Upper lobe of left lung (tissue), 6 donors: Measurements from ENCODE around the gene SPATA31D1. TPM values are rescaled to one million over a fixed set of nuclear protein-coding genes. Genes with fewer than 3 reads are reported as not detected.

Source experiments
- ATAC-seq, 2 donors: fragments of 200-7000 bp; cut with Tn5 transposase; one replicate each; pipeline ENCODE4 v1.9.1; 2022; ENCODE audit warnings: mild to moderate bottlenecking in 2 of 2, moderate library complexity in 2 of 2; ENCODE audit not compliant: low FRiP score in 2 of 2
- DNase-seq, 2 donors: peaks; one replicate each; pipeline ENCODE4 v3.0.0-alpha.2; 2019 to 2020
- H3K27ac ChIP-seq, 4 donors: fragments of 200-600 bp; sonication (generic); one replicate each; pipeline ENCODE4 v1.5.1; 2016 to 2019
- H3K27me3 ChIP-seq, 4 donors: fragments of 200-600 bp; sonication (generic); one replicate each; pipeline ENCODE4 v1.5.1; 2017 to 2019
- H3K36me3 ChIP-seq, 4 donors: fragments of 200-600 bp; sonication (generic); one replicate each; pipeline ENCODE4 v1.5.1; 2016 to 2019
- H3K4me1 ChIP-seq, 4 donors: fragments of 200-600 bp; sonication (generic); one replicate each; pipeline ENCODE4 v1.5.1; 2018 to 2019
- H3K4me3 ChIP-seq, 4 donors: fragments of 200-600 bp; sonication (generic); one replicate each; pipeline ENCODE4 v1.5.1; 2017 to 2019; ENCODE audit warnings: mild to moderate bottlenecking in 2 of 4, moderate library complexity in 1 of 4
- H3K9me3 ChIP-seq, 4 donors: fragments of 200-600 bp; sonication (generic); one replicate each; pipeline ENCODE4 v1.5.1; 2018 to 2019
- EP300 ChIP-seq, 4 donors: sonication (generic); formaldehyde crosslinking; IDR thresholded peaks; one replicate each; pipeline ENCODE4 v1.5.1; 2017; ENCODE audit warnings: antibody characterized with exemption in 4 of 4, control low read depth in 2 of 4
- POLR2A ChIP-seq, 4 donors: fragments of 450-650 bp; IDR thresholded peaks; one replicate each; pipeline ENCODE4 v1.5.1; 2016 to 2017; ENCODE audit warnings: antibody characterized with exemption in 4 of 4, mild to moderate bottlenecking in 2 of 4
- POLR2AphosphoS5 ChIP-seq, 2 donors: sonication (generic); formaldehyde crosslinking; IDR thresholded peaks; one replicate each; pipeline ENCODE4 v1.5.1; 2017; ENCODE audit warnings: antibody characterized with exemption in 2 of 2
- WGBS, 2 donors: methylation state at CpG; one replicate each; pipeline ENCODE4 v1.1.5; 2017 to 2018; 5-methylcytosine and 5-hydroxymethylcytosine counted together
- total RNA-seq, 6 donors: library from RNA; depleted of rRNA in 4 of 6; stranded (reverse); fragments of >200 nt in 4 of 6; gene quantifications; one replicate each; pipeline versions ENCODE4 v1.1.0 to v1.2.1, GENCODE V29; 2016 to 2021
- TF ChIP-seq, protein P1 (sequence below), 6 experiments: fragments of 450-650 bp in 4 of 6; fragments of 200-600 bp in 2 of 6; sonication (generic) in 2 of 6; IDR thresholded peaks; one replicate each; pipeline ENCODE4 v1.5.1; 2016 to 2019; ENCODE audit warnings: antibody characterized with exemption in 6 of 6
- donor health status: DM: no; HTN: no; CAD: no; lungs with moderate emphysema.
- donor health status: DM: no; HTN: yes; CAD: no; lungs with severe emphysema.

Gene SPATA31D1
- total RNA-seq, 6 donors from 2014 or later: not detected

DNA sequence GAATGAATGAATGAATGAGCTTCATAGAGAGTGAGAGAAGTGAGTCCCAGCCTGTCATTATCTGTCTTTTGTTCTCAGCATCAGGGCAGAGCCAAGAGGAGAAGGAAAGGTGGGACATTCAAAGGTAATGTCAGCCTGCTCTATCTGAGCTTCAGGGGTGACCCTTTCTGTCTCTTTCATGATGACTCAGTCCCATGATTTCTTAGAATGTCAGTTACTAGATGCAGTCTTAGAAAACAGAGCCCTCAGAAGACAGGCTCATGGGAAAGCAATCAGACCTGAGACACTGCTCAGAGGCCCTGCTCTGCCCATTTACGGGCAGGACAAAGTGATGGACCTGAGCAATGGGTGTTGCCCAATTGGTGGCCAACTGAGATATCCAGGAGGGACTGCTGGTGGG, 1.1 kb downstream of the SPATA31D1 start:
- Histone ChIP-seq H3K4me1 (no peaks in the 10 kb centered on the region), H3K36me3 (no peaks in the 10 kb centered on the region), H3K27me3 (no peaks in the 10 kb centered on the region), H3K9me3 (no peaks in the 10 kb centered on the region), H3K4me3 (no peak overlapping the region), H3K27ac (no peak overlapping the region)
- DNase-seq (no peak), ATAC-seq (no peak)
- no peak for TF ChIP-seq EP300 (IDR thresholded peaks at IDR 0.05)
- TF ChIP-seq, protein P1, sequence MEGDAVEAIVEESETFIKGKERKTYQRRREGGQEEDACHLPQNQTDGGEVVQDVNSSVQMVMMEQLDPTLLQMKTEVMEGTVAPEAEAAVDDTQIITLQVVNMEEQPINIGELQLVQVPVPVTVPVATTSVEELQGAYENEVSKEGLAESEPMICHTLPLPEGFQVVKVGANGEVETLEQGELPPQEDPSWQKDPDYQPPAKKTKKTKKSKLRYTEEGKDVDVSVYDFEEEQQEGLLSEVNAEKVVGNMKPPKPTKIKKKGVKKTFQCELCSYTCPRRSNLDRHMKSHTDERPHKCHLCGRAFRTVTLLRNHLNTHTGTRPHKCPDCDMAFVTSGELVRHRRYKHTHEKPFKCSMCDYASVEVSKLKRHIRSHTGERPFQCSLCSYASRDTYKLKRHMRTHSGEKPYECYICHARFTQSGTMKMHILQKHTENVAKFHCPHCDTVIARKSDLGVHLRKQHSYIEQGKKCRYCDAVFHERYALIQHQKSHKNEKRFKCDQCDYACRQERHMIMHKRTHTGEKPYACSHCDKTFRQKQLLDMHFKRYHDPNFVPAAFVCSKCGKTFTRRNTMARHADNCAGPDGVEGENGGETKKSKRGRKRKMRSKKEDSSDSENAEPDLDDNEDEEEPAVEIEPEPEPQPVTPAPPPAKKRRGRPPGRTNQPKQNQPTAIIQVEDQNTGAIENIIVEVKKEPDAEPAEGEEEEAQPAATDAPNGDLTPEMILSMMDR (IDR thresholded peaks at IDR 0.05): no peak
- TF ChIP-seq POLR2AphosphoS5 (IDR thresholded peaks at IDR 0.05): no peak
- TF ChIP-seq POLR2A (IDR thresholded peaks at IDR 0.05): no peak
- 86 to 88% methylated on average over 1 of the region's 1 CpG for WGBS, 2 donors

DNA sequence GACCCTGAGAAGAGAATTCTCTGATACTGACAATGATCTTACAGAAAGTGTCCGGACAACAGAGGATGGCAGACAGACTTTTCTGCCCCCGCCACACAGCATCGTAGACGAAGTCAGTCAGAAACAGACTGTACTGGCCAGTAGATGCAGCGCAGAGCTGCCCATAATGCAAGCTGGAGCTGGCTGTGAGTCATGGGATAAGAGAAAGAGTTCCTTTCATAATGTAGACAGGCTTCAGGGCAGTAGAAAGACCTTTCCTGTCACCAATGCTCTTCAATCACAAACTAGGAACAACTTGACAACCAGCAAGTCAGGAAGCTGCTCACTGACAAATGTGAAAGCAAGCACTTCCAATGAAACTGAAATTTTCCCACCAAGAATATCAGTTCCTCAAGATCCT, 5.1 kb downstream of the SPATA31D1 start:
- 87 to 95% methylated on average over 5 of the region's 5 CpGs for WGBS, 2 donors
- no peak overlapping the region for H3K4me3 ChIP-seq
- no peaks in the 10 kb centered on the region for H3K9me3 ChIP-seq
- TF ChIP-seq POLR2A (IDR thresholded peaks at IDR 0.05) (no peak), POLR2AphosphoS5 (IDR thresholded peaks at IDR 0.05) (no peak), EP300 (IDR thresholded peaks at IDR 0.05) (no peak)
- TF ChIP-seq, protein P1 (IDR thresholded peaks at IDR 0.05): no peak
- DNase-seq (no peak), ATAC-seq (no peak)
- H3K27ac ChIP-seq: no peak overlapping the region
- no peaks in the 10 kb centered on the region for H3K36me3 ChIP-seq
- H3K27me3 ChIP-seq: no peaks in the 10 kb centered on the region
- no peaks in the 10 kb centered on the region for H3K4me1 ChIP-seq

DNA sequence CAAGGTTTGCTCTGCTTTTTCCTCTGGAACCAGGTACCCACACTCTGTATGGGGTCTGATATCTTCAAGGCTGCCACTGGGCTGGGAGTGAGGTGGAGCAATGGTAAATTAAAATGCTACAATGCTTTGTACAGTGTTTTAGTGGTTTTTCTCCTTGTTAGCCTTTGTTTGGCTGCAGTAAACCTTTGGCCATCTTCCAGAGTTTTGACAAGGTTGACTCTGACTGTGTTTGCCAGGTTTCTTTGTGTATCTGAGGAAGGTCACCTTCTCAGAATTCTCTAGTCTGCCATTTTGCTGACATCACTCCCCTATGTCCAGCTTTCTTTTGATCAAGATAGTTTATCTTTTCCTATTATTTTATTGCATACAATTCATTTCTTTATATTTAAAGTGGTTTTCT, 11.2 kb downstream of the SPATA31D1 start:
- ATAC-seq (no peak), DNase-seq (no peak)
- Histone ChIP-seq H3K4me1 (no peaks in the 10 kb centered on the region), H3K36me3 (no peaks in the 10 kb centered on the region), H3K4me3 (no peak overlapping the region), H3K27me3 (no peaks in the 10 kb centered on the region), H3K9me3 (no peaks in the 10 kb centered on the region), H3K27ac (no peak overlapping the region)
- no peak for TF ChIP-seq POLR2A (IDR thresholded peaks at IDR 0.05)
- TF ChIP-seq, protein P1 (IDR thresholded peaks at IDR 0.05): no peak
- no peak for TF ChIP-seq POLR2AphosphoS5 (IDR thresholded peaks at IDR 0.05)
- no peak for TF ChIP-seq EP300 (IDR thresholded peaks at IDR 0.05)

DNA sequence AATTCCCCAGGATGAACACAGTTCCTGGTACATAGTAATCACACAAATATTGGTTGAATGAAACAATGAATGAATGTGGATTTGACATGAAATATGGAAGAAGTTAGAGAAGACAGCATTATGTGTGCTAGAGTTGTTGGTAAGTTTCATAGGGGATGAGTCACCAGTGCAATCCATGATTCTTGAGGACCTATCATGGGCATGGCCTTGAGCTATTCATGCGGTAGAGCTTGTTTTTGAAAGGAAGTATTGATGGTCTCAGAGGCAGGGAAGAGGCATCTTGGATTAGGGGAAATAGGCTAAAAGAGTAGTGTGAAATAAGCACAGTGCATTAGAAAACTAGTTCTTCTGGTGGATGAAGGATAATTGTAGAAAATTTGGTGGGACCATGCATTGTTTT, 22.1 kb downstream of the SPATA31D1 start:
- no peak for ATAC-seq

DNA sequence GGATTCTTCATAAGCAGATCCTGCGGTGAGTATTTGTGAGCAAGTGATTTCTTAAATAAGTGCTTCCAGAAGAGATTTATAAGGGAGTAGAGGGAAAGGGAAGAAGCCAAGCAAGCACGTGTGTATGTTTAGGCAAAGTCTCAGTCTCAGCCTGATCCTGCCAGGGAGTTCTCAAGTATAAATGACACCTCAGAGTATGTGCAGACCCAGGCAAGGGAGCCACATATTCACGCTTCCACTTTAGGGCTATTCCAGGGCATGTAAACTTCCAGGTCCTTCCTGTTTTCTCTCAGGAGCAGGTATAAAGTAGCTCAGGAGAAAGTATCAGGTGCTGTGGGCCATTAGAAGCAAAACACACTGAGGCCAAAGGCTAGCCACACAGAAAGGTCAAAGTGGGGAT, 22.6 kb downstream of the SPATA31D1 start:
- no peak overlapping the region for H3K27ac ChIP-seq
- no peaks in the 10 kb centered on the region for H3K4me1 ChIP-seq
- H3K4me3 ChIP-seq: no peak overlapping the region
- no peaks in the 10 kb centered on the region for H3K36me3 ChIP-seq
- H3K9me3 ChIP-seq: no peaks in the 10 kb centered on the region
- H3K27me3 ChIP-seq: no peaks in the 10 kb centered on the region
- ATAC-seq (no peak), DNase-seq (no peak)
- TF ChIP-seq POLR2A (IDR thresholded peaks at IDR 0.05) (no peak), POLR2AphosphoS5 (IDR thresholded peaks at IDR 0.05) (no peak), EP300 (IDR thresholded peaks at IDR 0.05) (no peak)
- TF ChIP-seq, protein P1 (IDR thresholded peaks at IDR 0.05): no peak
- 82 to 89% methylated on average over 3 of the region's 3 CpGs for WGBS, 2 donors

More for the DNA sequence above, 22.1 kb downstream of the SPATA31D1 start:
- Histone ChIP-seq H3K4me3 (no peak overlapping the region), H3K9me3 (no peaks in the 10 kb centered on the region), H3K36me3 (no peaks in the 10 kb centered on the region), H3K27me3 (no peaks in the 10 kb centered on the region), H3K27ac (no peak overlapping the region), H3K4me1 (no peaks in the 10 kb centered on the region)
- WGBS, 2 donors: 96 to 100% methylated on average over 1 of the region's 1 CpG
- TF ChIP-seq POLR2A (IDR thresholded peaks at IDR 0.05) (no peak), POLR2AphosphoS5 (IDR thresholded peaks at IDR 0.05) (no peak), EP300 (IDR thresholded peaks at IDR 0.05) (no peak)
- TF ChIP-seq, protein P1 (IDR thresholded peaks at IDR 0.05): no peak
- no peak for DNase-seq
